Measurements from ENCODE around the gene CELF4.

DNA sequence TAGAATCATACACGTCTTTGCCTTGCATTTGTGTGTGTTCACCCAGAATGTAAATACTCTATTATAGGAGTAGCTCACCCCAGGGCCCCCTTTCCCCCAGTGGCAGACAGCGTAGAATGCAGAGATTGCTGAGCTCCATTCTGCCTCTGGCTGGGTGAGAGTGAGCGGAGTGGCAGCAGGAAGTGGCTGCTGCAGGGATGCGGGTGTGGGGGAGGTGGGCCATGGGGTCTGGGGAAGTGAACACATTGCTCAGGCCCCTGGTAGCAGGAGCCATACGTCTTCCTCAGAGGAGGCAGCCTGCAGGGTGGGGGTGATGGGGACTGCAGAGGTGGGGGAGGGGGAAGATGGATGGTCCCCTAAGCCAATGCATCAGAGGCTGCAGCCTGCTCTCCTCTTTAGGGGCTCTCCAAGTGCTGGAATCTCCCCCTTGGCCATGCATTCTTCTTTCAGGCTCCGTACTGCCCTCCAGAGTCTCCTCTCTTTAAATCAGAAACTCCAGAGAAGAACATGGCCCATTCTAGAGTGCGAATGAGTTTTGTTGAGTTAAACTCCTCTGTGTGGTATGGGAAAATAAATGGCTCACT, 72.2 kb downstream of the CELF4 start:
- TF ChIP-seq, protein P1, sequence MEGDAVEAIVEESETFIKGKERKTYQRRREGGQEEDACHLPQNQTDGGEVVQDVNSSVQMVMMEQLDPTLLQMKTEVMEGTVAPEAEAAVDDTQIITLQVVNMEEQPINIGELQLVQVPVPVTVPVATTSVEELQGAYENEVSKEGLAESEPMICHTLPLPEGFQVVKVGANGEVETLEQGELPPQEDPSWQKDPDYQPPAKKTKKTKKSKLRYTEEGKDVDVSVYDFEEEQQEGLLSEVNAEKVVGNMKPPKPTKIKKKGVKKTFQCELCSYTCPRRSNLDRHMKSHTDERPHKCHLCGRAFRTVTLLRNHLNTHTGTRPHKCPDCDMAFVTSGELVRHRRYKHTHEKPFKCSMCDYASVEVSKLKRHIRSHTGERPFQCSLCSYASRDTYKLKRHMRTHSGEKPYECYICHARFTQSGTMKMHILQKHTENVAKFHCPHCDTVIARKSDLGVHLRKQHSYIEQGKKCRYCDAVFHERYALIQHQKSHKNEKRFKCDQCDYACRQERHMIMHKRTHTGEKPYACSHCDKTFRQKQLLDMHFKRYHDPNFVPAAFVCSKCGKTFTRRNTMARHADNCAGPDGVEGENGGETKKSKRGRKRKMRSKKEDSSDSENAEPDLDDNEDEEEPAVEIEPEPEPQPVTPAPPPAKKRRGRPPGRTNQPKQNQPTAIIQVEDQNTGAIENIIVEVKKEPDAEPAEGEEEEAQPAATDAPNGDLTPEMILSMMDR (conservative IDR thresholded peaks at IDR 0.05) = no peak
- TF ChIP-seq ZFX (IDR thresholded peaks at IDR 0.05) = no peak

Measured in C4-2B (cell line).